HepG2 (cell line): Measurements from ENCODE around the gene FOXN3. TPM values are rescaled to one million over a fixed set of nuclear protein-coding genes. Genes with fewer than 3 reads are reported as not detected.

ENCODE experiments used
- ATAC-seq: fragments of 200-7000 bp; cut with Tn5 transposase; 3 replicates; pipeline ENCODE4 v1.9.1; 2020; ENCODE audit warnings: mild to moderate bottlenecking, moderate library complexity
- BruUV-seq: library from RNA; stranded (reverse); fragments of 400-500 nt; replicated peaks from 2 replicates; lab custom pipeline; 2021; lab: Mats Ljungman, UMichigan
- CTCF ChIA-PET: fragments of 300-600 bp; formaldehyde crosslinking; extraction: SDS; loops from one replicate; lab custom pipeline; 2021; ENCODE audit warnings: low total read pairs, inconsistent platforms, low intra/inter-chr PET ratio; lab: Yijun Ruan, JAX
- POLR2A ChIA-PET: fragments of 350-600 bp; sonication (Branson Sonifier 250); formaldehyde crosslinking; loops from one replicate; lab custom pipeline; 2020; ENCODE audit warnings: antibody characterized with exemption, inconsistent platforms; lab: Yijun Ruan, JAX
- DNase-seq: peaks from one replicate; pipeline ENCODE4 v3.0.0-alpha.2; 2015; ENCODE audit warnings: low spot score
- FAIRE-seq: peaks from 3 replicates; lab custom pipeline; 2011; peaks lifted over from hg19 to GRCh38; lab: Jason Lieb, UNC
- H2AFZ ChIP-seq: one replicate; pipeline ENCODE4 v1.6.1; 2011; ENCODE audit warnings: low read length, inconsistent platforms
- H3K27ac ChIP-seq: fragments of 300-600 bp; 3 replicates; pipeline ENCODE4 v1.8.0; 2011; ENCODE audit warnings: mixed run types, mild to moderate bottlenecking, mixed read lengths, low read length, inconsistent platforms; ENCODE audit not compliant: insufficient read depth; ENCODE audit errors: extremely low read length
- H3K27me3 ChIP-seq, 2 experiments: fragments of 200-600 bp in 1 of 2; 2 replicates in 1 of 2; 3 replicates in 1 of 2; pipeline versions ENCODE4 v1.6.0 to v1.8.0; 2011; ENCODE audit warnings: low read length in 2 of 2, mild to moderate bottlenecking in 2 of 2, moderate library complexity in 2 of 2, inconsistent platforms in 1 of 2; ENCODE audit not compliant: insufficient read depth in 2 of 2, control insufficient read depth in 1 of 2
- H3K36me3 ChIP-seq, 2 experiments: fragments of 200-600 bp in 1 of 2; replicated peaks in 1 of 2; 2 replicates in 1 of 2; 3 replicates in 1 of 2; pipeline versions ENCODE4 v1.5.1 to v1.8.0; 2011; ENCODE audit warnings: low read length in 2 of 2, inconsistent platforms in 1 of 2; ENCODE audit not compliant: insufficient read depth in 2 of 2, control insufficient read depth in 1 of 2
- H3K4me1 ChIP-seq: 2 replicates; pipeline ENCODE4 v1.5.1; 2012; ENCODE audit warnings: low read length, inconsistent platforms; ENCODE audit not compliant: insufficient read depth
- H3K4me2 ChIP-seq: 2 replicates; pipeline ENCODE4 v1.6.0; 2011; ENCODE audit warnings: low read depth, low read length, inconsistent platforms
- H3K4me3 ChIP-seq, 3 experiments: fragments of 200-600 bp in 1 of 3; sonication (generic), shearing (Covaris generic) in 1 of 3; replicated peaks in 1 of 3; 2 replicates each; pipeline ENCODE4 v1.5.1; 2011 to 2016; ENCODE audit warnings: low read length in 3 of 3, inconsistent platforms in 2 of 3, low read depth in 2 of 3, mild to moderate bottlenecking in 2 of 3, control low read depth in 1 of 3, mixed read lengths in 1 of 3; ENCODE audit not compliant: insufficient read depth in 1 of 3
- H3K79me2 ChIP-seq: one replicate; pipeline ENCODE4 v1.6.1; 2011; ENCODE audit warnings: low read length, inconsistent platforms; ENCODE audit not compliant: insufficient read depth
- H3K9ac ChIP-seq: 2 replicates; pipeline ENCODE4 v1.6.0; 2011; ENCODE audit warnings: mild to moderate bottlenecking, low read depth, low read length, inconsistent platforms; ENCODE audit not compliant: insufficient read depth
- H3K9me3 ChIP-seq: 2 replicates; pipeline ENCODE4 v1.5.1; 2012; ENCODE audit warnings: mild to moderate bottlenecking, low read length
- H4K20me1 ChIP-seq: 2 replicates; pipeline ENCODE4 v1.6.0; 2011; ENCODE audit warnings: inconsistent platforms, mild to moderate bottlenecking, low read length, moderate library complexity; ENCODE audit not compliant: insufficient read depth
- E2F1 ChIP-seq: sonication (generic); formaldehyde crosslinking; IDR thresholded peaks from 2 replicates; pipeline ENCODE4 v1.5.0; 2020; ENCODE audit warnings: missing genetic modification reagents
- FOXA1 ChIP-seq, 2 experiments: fragments of 450-650 bp in 1 of 2; sonication (generic) in 1 of 2; formaldehyde crosslinking in 1 of 2; IDR thresholded peaks; 2 replicates each; pipeline versions ENCODE4 v1.4.0 to v1.6.1; 2016 to 2020; ENCODE audit warnings: missing genetic modification reagents in 1 of 2
- GFI1 ChIP-seq: sonication (generic); formaldehyde crosslinking; IDR thresholded peaks from 2 replicates; pipeline ENCODE4 v1.5.0; 2020; ENCODE audit warnings: missing genetic modification reagents, mild to moderate bottlenecking, borderline replicate concordance
- IRF2 ChIP-seq: IDR thresholded peaks from 2 replicates; pipeline ENCODE4 v1.6.1; 2018; ENCODE audit warnings: missing genetic modification reagents, missing compliant biosample characterization
- MLX ChIP-seq: IDR thresholded peaks from 2 replicates; pipeline ENCODE4 v1.6.1; 2016
- SAFB2 ChIP-seq: sonication (generic); formaldehyde crosslinking; IDR thresholded peaks from 2 replicates; pipeline ENCODE4 v1.5.1; 2020; ENCODE audit warnings: missing genetic modification reagents, low read depth, mild to moderate bottlenecking, borderline replicate concordance
- SIN3B ChIP-seq: fragments of 150-350 bp; IDR thresholded peaks from 2 replicates; pipeline ENCODE4 v1.6.1; 2014; ENCODE audit warnings: low read length
- SP5 ChIP-seq: IDR thresholded peaks from 2 replicates; pipeline ENCODE4 v1.6.1; 2016; ENCODE audit warnings: low read depth, borderline replicate concordance
- ZBTB38 ChIP-seq: sonication (generic); formaldehyde crosslinking; IDR thresholded peaks from 2 replicates; pipeline ENCODE4 v1.5.1; 2020; ENCODE audit warnings: mild to moderate bottlenecking, missing genetic modification reagents
- ZNF430 ChIP-seq: sonication (generic); formaldehyde crosslinking; IDR thresholded peaks from 2 replicates; pipeline ENCODE4 v1.9.0; 2021; ENCODE audit warnings: mild to moderate bottlenecking, missing genetic modification reagents
- ZNF451 ChIP-seq: sonication (generic); formaldehyde crosslinking; IDR thresholded peaks from 2 replicates; pipeline ENCODE4 v1.5.0; 2020; ENCODE audit warnings: mild to moderate bottlenecking, missing genetic modification reagents
- ZNF770 ChIP-seq: sonication (generic); formaldehyde crosslinking; IDR thresholded peaks from 2 replicates; pipeline ENCODE4 v1.5.0; 2020; ENCODE audit warnings: mild to moderate bottlenecking, missing genetic modification reagents
- WGBS: methylation state at CpG from one replicate; pipeline ENCODE4 v1.1.6; 2017; ENCODE audit warnings: low lambda C conversion rate; 5-methylcytosine and 5-hydroxymethylcytosine counted together
- in situ Hi-C: cut with HindIII; loops from 2 replicates; pipeline ENCODE4 v1.10.0; 2017; ENCODE audit warnings: low pct_unique_long_range_greater_than_20kb; ENCODE audit not compliant: extremely low pct_ligation_motif_present
- intact Hi-C: fragments of 100-400 bp; cut with micrococcal nuclease; formaldehyde crosslinking; loops from one replicate; pipeline ENCODE4 v1.10.0; 2022; ENCODE audit not compliant: unreplicated experiment
- polyA plus RNA-seq, 8 experiments: library from polyadenylated mRNA; depleted of rRNA in 3 of 8; stranded (reverse) in 7 of 8; unstranded in 1 of 8; fragments of >200 nt; fragmentation: Illumina TruSeq in 4 of 8; extraction: Trizol in 4 of 8; gene quantifications; 2 replicates each; pipeline versions ENCODE4 v1.2.1 to v1.2.3, GENCODE V29; 2011 to 2016; ENCODE audit warnings: low read depth in 4 of 8, missing spikeins in 1 of 8, mixed read lengths in 1 of 8; ENCODE audit not compliant: insufficient read depth in 1 of 8
- total RNA-seq, 5 experiments: library from RNA; depleted of rRNA; stranded (reverse); fragments of >200 nt; fragmentation: Illumina TruSeq; extraction: Trizol; gene quantifications; 2 replicates each; pipeline ENCODE4 v1.2.3, GENCODE V29; 2016; ENCODE audit warnings: low read depth in 1 of 5
- TF ChIP-seq, protein P1 (sequence below): sonication (generic); formaldehyde crosslinking; IDR thresholded peaks from 2 replicates; pipeline ENCODE4 v1.4.0; 2020; ENCODE audit warnings: missing genetic modification reagents, borderline replicate concordance
- TF ChIP-seq, protein P2 (sequence below), 2 experiments: IDR thresholded peaks; 2 replicates each; pipeline ENCODE4 v1.6.1; 2011 to 2012; ENCODE audit warnings: low read length in 2 of 2, borderline replicate concordance in 1 of 2, low read depth in 1 of 2, mild to moderate bottlenecking in 1 of 2, moderate library complexity in 1 of 2

FOXN3 gene
- total and polyA plus RNA-seq, 2 of the 13 experiments (the other 11 are each of a cell fraction or from before 2014, with no cell fraction given) = 32.4 to 70.2 TPM

DNA sequence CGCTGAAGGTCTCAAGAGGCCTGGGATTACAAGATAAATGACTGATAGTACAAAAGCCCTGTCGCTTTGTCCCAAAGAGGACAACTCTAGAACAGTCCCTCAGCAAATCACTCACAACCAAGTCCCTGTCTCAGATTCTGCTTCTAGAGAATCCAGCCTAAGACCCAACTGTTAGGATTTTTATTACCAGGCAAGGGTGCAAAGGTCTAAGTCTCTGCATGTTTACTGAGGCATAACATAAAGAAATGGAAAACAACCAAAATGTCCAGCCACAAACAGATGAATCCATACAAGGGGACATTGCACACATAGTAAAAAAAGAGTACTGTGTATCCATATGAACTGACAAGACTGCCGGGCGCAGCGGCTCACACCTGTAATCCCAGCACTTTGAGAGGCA is 104.1 kb downstream of the FOXN3 start (continued):
- TF ChIP-seq SP5 (no peak), MLX (no peak), FOXA1 (IDR thresholded peaks at IDR 0.05) (no peak), FOXA1 (CRISPR knock-in tag; IDR thresholded peaks at IDR 0.05) (no peak), E2F1 (CRISPR knock-in tag) (no peak)
- TF ChIP-seq, all 625 proteins: peak for 2

DNA sequence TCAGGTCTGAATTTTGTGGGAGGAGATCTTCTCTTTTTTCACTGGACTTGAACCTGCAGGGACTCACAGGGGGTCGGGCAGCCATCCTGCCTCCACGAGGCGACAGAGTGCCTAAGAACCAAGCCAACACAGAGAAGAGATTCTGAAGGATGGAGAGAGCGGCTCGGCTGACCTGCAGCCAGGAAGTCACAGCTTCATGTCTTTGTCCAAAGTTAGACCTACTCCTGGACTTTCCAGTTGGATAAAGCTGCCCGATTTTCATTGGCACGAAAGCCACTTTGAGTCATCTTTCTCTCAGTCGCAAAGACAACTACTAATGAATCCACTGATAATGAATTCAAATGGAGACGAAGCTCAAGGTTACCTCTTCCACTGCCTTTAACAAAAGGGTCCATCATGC is 106.8 kb downstream of the FOXN3 start:
- no peak for ATAC-seq
- H3K9me3 ChIP-seq = no peaks in the 10 kb centered on the region
- intact Hi-C loops = no loop called here
- peaks cover 51% of the 10 kb centered on the region for H3K79me2 ChIP-seq
- H3K9ac ChIP-seq = no peak overlapping the region
- no TSS peak for BruUV-seq
- H3K4me2 ChIP-seq = no peak overlapping the region
- H2AFZ ChIP-seq = no peak overlapping the region
- ChIA-PET POLR2A (interaction anchor here (0.7 kb wide), 1 partner anchor 30 kb away, joined by 3 read pairs; no protein-coding TSS in a partner anchor), CTCF (no interaction called here)
- peaks cover 7 to 33% of the 10 kb centered on the region in 2 experiments; a peak in 4 of 5 replicates for H3K36me3 ChIP-seq
- FAIRE-seq = no peak
- no peak for DNase-seq
- H3K4me3 ChIP-seq = no peak overlapping the region
- no peak overlapping the region for H3K27ac ChIP-seq
- H4K20me1 ChIP-seq = peaks cover 14% of the 10 kb centered on the region; the same call in 1 of the 2 replicates
- H3K27me3 ChIP-seq = no peaks in the 10 kb centered on the region
- H3K4me1 ChIP-seq = peaks cover 20% of the 10 kb centered on the region
- WGBS = 97% methylated on average over 4 of the region's 9 CpGs
- in situ Hi-C loops = no loop called here
- TF ChIP-seq, protein P1, sequence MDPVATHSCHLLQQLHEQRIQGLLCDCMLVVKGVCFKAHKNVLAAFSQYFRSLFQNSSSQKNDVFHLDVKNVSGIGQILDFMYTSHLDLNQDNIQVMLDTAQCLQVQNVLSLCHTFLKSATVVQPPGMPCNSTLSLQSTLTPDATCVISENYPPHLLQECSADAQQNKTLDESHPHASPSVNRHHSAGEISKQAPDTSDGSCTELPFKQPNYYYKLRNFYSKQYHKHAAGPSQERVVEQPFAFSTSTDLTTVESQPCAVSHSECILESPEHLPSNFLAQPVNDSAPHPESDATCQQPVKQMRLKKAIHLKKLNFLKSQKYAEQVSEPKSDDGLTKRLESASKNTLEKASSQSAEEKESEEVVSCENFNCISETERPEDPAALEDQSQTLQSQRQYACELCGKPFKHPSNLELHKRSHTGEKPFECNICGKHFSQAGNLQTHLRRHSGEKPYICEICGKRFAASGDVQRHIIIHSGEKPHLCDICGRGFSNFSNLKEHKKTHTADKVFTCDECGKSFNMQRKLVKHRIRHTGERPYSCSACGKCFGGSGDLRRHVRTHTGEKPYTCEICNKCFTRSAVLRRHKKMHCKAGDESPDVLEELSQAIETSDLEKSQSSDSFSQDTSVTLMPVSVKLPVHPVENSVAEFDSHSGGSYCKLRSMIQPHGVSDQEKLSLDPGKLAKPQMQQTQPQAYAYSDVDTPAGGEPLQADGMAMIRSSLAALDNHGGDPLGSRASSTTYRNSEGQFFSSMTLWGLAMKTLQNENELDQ (CRISPR knock-in tag) = no peak
- TF ChIP-seq SAFB2 = no peak
- TF ChIP-seq ZNF451 (CRISPR knock-in tag) = no peak
- TF ChIP-seq IRF2 (CRISPR knock-in tag) = no peak
- no peak for TF ChIP-seq ZNF770
- TF ChIP-seq, protein P2, sequence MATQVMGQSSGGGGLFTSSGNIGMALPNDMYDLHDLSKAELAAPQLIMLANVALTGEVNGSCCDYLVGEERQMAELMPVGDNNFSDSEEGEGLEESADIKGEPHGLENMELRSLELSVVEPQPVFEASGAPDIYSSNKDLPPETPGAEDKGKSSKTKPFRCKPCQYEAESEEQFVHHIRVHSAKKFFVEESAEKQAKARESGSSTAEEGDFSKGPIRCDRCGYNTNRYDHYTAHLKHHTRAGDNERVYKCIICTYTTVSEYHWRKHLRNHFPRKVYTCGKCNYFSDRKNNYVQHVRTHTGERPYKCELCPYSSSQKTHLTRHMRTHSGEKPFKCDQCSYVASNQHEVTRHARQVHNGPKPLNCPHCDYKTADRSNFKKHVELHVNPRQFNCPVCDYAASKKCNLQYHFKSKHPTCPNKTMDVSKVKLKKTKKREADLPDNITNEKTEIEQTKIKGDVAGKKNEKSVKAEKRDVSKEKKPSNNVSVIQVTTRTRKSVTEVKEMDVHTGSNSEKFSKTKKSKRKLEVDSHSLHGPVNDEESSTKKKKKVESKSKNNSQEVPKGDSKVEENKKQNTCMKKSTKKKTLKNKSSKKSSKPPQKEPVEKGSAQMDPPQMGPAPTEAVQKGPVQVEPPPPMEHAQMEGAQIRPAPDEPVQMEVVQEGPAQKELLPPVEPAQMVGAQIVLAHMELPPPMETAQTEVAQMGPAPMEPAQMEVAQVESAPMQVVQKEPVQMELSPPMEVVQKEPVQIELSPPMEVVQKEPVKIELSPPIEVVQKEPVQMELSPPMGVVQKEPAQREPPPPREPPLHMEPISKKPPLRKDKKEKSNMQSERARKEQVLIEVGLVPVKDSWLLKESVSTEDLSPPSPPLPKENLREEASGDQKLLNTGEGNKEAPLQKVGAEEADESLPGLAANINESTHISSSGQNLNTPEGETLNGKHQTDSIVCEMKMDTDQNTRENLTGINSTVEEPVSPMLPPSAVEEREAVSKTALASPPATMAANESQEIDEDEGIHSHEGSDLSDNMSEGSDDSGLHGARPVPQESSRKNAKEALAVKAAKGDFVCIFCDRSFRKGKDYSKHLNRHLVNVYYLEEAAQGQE (IDR thresholded peaks at IDR 0.05; ENCODE audit: borderline replicate concordance in 1 of 2, low read depth in 1 of 2, low read length in 2 of 2) = no peak
- TF ChIP-seq ZNF430 = no peak
- TF ChIP-seq ZBTB38 (CRISPR knock-in tag) = no peak
- no peak for TF ChIP-seq GFI1 (CRISPR knock-in tag)
- no peak for TF ChIP-seq SIN3B
